Astrocyte of the cerebellum (primary cell): Measurements from ENCODE around the gene RBMS3.
"Not testable (repeated sequence)": the region's sequence is repeated elsewhere in the genome, so short reads cannot be mapped to it uniquely, and the experiment has no call there.

ENCODE experiments used
- DNase-seq: peaks from one replicate; pipeline ENCODE4 v3.0.0-alpha.2; 2011; ENCODE audit warnings: low read depth
- H3K4me3 ChIP-seq: 2 replicates; pipeline ENCODE4 v1.5.1; 2011; ENCODE audit warnings: mild to moderate bottlenecking, low read depth, low read length, moderate library complexity
- in situ Hi-C: cut with HindIII; loops from 2 replicates; pipeline ENCODE4 v1.10.0; 2017; ENCODE audit warnings: low sequenced_read_pairs
- TF ChIP-seq, protein P1 (sequence below): IDR thresholded peaks from 2 replicates; pipeline ENCODE4 v1.5.1; 2012; ENCODE audit warnings: low read length, low read depth, moderate library complexity, mild to moderate bottlenecking; ENCODE audit errors: missing control alignments

RBMS3 gene

DNA sequence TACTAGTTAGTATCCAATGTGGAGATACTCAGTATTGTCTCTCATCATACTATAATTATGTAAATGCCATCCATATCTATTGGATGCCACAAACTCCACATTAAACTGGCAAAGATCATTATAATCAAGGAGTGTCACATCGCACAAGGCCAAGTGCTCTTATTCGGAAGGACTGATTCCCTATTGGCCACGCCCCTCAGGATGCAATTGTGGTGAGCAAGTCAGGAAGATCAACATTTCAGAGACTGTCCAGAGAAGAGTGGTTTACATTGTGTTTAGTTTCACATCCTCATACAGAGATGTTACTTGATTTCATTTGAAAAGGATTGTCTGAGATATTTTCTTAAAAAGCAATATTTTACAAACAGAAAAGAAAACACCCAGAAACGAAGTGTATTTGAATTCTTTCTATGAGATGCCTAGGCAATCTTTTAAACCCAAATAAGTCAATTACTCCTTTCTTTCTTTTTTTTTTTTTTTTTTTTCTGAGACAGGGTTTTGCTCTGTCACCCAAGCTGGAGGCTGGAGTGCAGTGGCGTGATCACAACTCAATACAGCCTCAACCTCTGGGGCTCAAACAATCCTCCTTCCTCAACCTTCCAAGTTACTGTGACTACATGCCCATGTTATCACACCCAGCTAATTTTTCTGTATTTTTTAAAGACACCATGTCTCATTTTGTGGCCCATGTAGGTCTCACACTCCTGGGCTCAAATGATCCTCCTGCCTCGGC lies 369.1 kb downstream of the RBMS3 start:
- in situ Hi-C loops = no loop called here
- no peak overlapping the region for H3K4me3 ChIP-seq
- DNase-seq = no peak
- TF ChIP-seq, protein P1, sequence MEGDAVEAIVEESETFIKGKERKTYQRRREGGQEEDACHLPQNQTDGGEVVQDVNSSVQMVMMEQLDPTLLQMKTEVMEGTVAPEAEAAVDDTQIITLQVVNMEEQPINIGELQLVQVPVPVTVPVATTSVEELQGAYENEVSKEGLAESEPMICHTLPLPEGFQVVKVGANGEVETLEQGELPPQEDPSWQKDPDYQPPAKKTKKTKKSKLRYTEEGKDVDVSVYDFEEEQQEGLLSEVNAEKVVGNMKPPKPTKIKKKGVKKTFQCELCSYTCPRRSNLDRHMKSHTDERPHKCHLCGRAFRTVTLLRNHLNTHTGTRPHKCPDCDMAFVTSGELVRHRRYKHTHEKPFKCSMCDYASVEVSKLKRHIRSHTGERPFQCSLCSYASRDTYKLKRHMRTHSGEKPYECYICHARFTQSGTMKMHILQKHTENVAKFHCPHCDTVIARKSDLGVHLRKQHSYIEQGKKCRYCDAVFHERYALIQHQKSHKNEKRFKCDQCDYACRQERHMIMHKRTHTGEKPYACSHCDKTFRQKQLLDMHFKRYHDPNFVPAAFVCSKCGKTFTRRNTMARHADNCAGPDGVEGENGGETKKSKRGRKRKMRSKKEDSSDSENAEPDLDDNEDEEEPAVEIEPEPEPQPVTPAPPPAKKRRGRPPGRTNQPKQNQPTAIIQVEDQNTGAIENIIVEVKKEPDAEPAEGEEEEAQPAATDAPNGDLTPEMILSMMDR = no peak

GRCh38 chr3:29653680-29654079 lies 372.8 kb downstream of the RBMS3 start:
- no peak for DNase-seq
- TF ChIP-seq, protein P1 = no peak
- in situ Hi-C loops = no loop called here
- H3K4me3 ChIP-seq = no peak overlapping the region

DNA sequence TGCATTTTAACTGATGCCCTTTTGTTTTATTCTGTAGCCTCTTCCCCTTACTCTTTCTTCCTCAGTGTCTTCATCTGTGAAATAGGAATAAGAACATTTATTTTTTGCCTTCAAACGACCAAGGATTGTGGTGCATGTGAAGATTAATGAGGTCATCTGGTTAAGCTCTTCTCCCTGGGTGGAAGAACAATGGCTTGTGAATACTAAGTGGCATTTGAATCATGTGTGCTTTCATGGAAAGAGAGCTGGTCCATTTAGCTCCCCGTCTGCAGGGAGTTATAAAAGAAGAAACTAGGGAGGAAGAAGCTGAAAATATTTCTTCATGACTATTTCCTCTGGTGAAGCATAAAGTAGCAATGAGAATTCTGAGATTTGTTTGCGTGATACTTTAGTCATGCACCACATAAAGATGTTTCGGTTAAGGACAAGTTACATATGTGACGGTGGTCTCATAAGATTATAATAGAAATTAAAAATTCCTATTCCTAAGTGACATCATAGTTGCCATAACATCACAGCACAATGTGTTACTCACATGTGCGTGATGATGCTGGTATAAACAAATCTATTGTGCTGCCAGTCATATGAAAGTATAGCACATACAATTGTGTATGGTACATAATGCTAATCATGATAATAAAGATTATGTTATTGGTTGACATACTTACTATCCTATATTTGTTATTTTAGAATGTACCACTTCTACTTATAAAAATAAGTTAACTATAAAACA lies 374.3 kb downstream of the RBMS3 start:
- TF ChIP-seq, protein P1 = no peak
- DNase-seq = no peak
- H3K4me3 ChIP-seq = no peak overlapping the region
- in situ Hi-C loops = no loop called here

- in situ Hi-C loops = no loop called here
- H3K4me3 ChIP-seq = no peak overlapping the region
- TF ChIP-seq, protein P1 = no peak
- no peak for DNase-seq
These were observed 384.8 kb downstream of the RBMS3 start for GRCh38 chr3:29665688-29666087.

GRCh38 chr3:29668233-29668632 lies 387.4 kb downstream of the RBMS3 start:
- DNase-seq = no peak
- TF ChIP-seq, protein P1 = no peak
- no peak overlapping the region for H3K4me3 ChIP-seq
- in situ Hi-C loops = no loop called here

GRCh38 chr3:29668728-29669127 lies 387.9 kb downstream of the RBMS3 start:
- no peak for DNase-seq
- TF ChIP-seq, protein P1 = no peak
- no peak overlapping the region for H3K4me3 ChIP-seq
- in situ Hi-C loops = no loop called here

GRCh38 chr3:29670476-29670875 lies 389.6 kb downstream of the RBMS3 start:
- DNase-seq, in situ Hi-C loops, H3K4me3 ChIP-seq: not testable (repeated sequence)
